Caki2 (cell line): ENCODE results near the gene HOXC6. TPM values are rescaled to one million over a fixed set of nuclear protein-coding genes. Genes with fewer than 3 reads are reported as not detected.

ENCODE experiments used
- DNase-seq: peaks from one replicate; pipeline ENCODE4 v3.0.0-alpha.2; 2015; ENCODE audit warnings: low read depth
- in situ Hi-C: cut with HindIII; loops from 2 replicates; pipeline ENCODE4 v1.10.0; 2016; ENCODE audit warnings: low sequenced_read_pairs, low pct_unique_long_range_greater_than_20kb, mixed read lengths
- total RNA-seq: library from RNA; depleted of rRNA; stranded (reverse); fragments of >200 nt; shearing (Covaris generic); gene quantifications from 2 replicates; pipeline ENCODE4 v1.2.3, GENCODE V29; 2014; ENCODE audit warnings: low replicate concordance

Gene HOXC6
- total RNA-seq, 1 experiment from 2014 or later = 0.68 TPM

GRCh38 chr12:54019924-54020590 is 8.2 kb upstream of the HOXC6 start:
- DNase-seq = no peak
- in situ Hi-C loops = loop anchor here (25.0 kb wide), 1 partner anchor 192 kb away; no protein-coding TSS in a partner anchor

- DNase-seq = no peak
- in situ Hi-C loops = loop anchor here (25.0 kb wide), 1 partner anchor 192 kb away; no protein-coding TSS in a partner anchor
These were observed 7.4 kb upstream of the HOXC6 start for GRCh38 chr12:54020591-54021405.

GRCh38 chr12:54021432-54022013 is 6.7 kb upstream of the HOXC6 start:
- in situ Hi-C loops = loop anchor here (25.0 kb wide), 1 partner anchor 191 kb away; no protein-coding TSS in a partner anchor
- DNase-seq = no peak

- DNase-seq = no peak
- in situ Hi-C loops = loop anchor here (25.0 kb wide), 1 partner anchor 189 kb away; no protein-coding TSS in a partner anchor
These were observed 5.0 kb upstream of the HOXC6 start for GRCh38 chr12:54022960-54023884.

GRCh38 chr12:54024127-54024526 is 4.1 kb upstream of the HOXC6 start:
- no peak for DNase-seq
- in situ Hi-C loops = loop anchor here (25.0 kb wide), 1 partner anchor 188 kb away; no protein-coding TSS in a partner anchor

GRCh38 chr12:54024581-54025305 is 3.5 kb upstream of the HOXC6 start:
- in situ Hi-C loops = loop anchor here (25.0 kb wide), 1 partner anchor 188 kb away; no protein-coding TSS in a partner anchor
- no peak for DNase-seq

- in situ Hi-C loops = no loop called here
- DNase-seq = no peak
These were observed 2.5 kb upstream of the HOXC6 start for GRCh38 chr12:54025499-54026405.

GRCh38 chr12:54026640-54027441 is 1.4 kb upstream of the HOXC6 start:
- DNase-seq = no peak
- in situ Hi-C loops = no loop called here

GRCh38 chr12:54027442-54027786 is 826 bp upstream of the HOXC6 start:
- in situ Hi-C loops = no loop called here
- DNase-seq = no peak

GRCh38 chr12:54029529-54030441 is 1.5 kb downstream of the HOXC6 start:
- in situ Hi-C loops = no loop called here
- DNase-seq = no peak

- no peak for DNase-seq
- in situ Hi-C loops = no loop called here
These were observed 2.2 kb downstream of the HOXC6 start for GRCh38 chr12:54030442-54030801.

GRCh38 chr12:54030889-54031471 is 2.7 kb downstream of the HOXC6 start:
- no peak for DNase-seq
- in situ Hi-C loops = no loop called here

- in situ Hi-C loops = no loop called here
- no peak for DNase-seq
These were observed 3.2 kb downstream of the HOXC6 start for GRCh38 chr12:54031480-54031879.

- in situ Hi-C loops = no loop called here
- DNase-seq = no peak
These were observed 3.9 kb downstream of the HOXC6 start for GRCh38 chr12:54032086-54032619.
